Smooth muscle cell (in vitro differentiated cells): ENCODE measurements around the gene KISS1. TPM values are rescaled to one million over a fixed set of nuclear protein-coding genes. Genes with fewer than 3 reads are reported as not detected.

Experiments used
- DNase-seq: peaks from one replicate; lab custom pipeline; 2025; ENCODE audit not compliant: unreplicated experiment; lab: John Stamatoyannopoulos, UW
- H2AFZ ChIP-seq: fragments of 200-600 bp; sonication (generic); 2 replicates; pipeline ENCODE4 v1.6.0; 2016; ENCODE audit warnings: antibody characterized with exemption, low read depth, mild to moderate bottlenecking
- H3F3A ChIP-seq: fragments of 200-600 bp; sonication (generic); 2 replicates; pipeline ENCODE4 v1.6.0; 2017; ENCODE audit warnings: antibody characterized with exemption, low read depth
- H3K27ac ChIP-seq: fragments of 200-600 bp; sonication (generic); 2 replicates; pipeline ENCODE4 v1.5.1; 2016; ENCODE audit warnings: low read depth, mild to moderate bottlenecking
- H3K27me3 ChIP-seq: fragments of 200-600 bp; sonication (generic); 2 replicates; pipeline ENCODE4 v1.6.1; 2016; ENCODE audit warnings: low read depth, mild to moderate bottlenecking
- H3K36me3 ChIP-seq: fragments of 200-600 bp; sonication (generic); 2 replicates; pipeline ENCODE4 v1.5.1; 2016; ENCODE audit warnings: low read depth
- H3K4me1 ChIP-seq: fragments of 200-600 bp; sonication (generic); 2 replicates; pipeline ENCODE4 v1.5.1; 2016; ENCODE audit warnings: low read depth
- H3K4me2 ChIP-seq: fragments of 200-600 bp; sonication (generic); 2 replicates; pipeline ENCODE4 v1.6.0; 2016; ENCODE audit warnings: mild to moderate bottlenecking
- H3K4me3 ChIP-seq: fragments of 200-600 bp; sonication (generic); 2 replicates; pipeline ENCODE4 v1.5.1; 2016; ENCODE audit warnings: mild to moderate bottlenecking
- H3K79me2 ChIP-seq: fragments of 200-600 bp; sonication (generic); 2 replicates; pipeline ENCODE4 v1.6.0; 2016; ENCODE audit warnings: low read depth, mild to moderate bottlenecking
- H3K9ac ChIP-seq: fragments of 200-600 bp; sonication (generic); 2 replicates; pipeline ENCODE4 v1.6.0; 2016; ENCODE audit warnings: low read depth
- H3K9me3 ChIP-seq: fragments of 200-600 bp; sonication (generic); replicated peaks from 2 replicates; pipeline ENCODE4 v1.5.1; 2016; ENCODE audit warnings: low read depth
- H4K20me1 ChIP-seq: fragments of 200-600 bp; sonication (generic); 2 replicates; pipeline ENCODE4 v1.6.0; 2016; ENCODE audit warnings: low read depth
- CTCF ChIP-seq: fragments of 200-600 bp; sonication (generic); IDR thresholded peaks from 2 replicates; pipeline ENCODE4 v1.5.1; 2017; ENCODE audit warnings: borderline replicate concordance, mild to moderate bottlenecking, antibody characterized with exemption; ENCODE audit not compliant: insufficient read depth, poor library complexity, severe bottlenecking
- WGBS: methylation state at CpG from one replicate; pipeline ENCODE4 v1.1.7; 2016; ENCODE audit warnings: low lambda C conversion rate; 5-methylcytosine and 5-hydroxymethylcytosine counted together
- polyA plus RNA-seq: library from polyadenylated mRNA; unstranded; fragments of >200 nt; fragmentation: Nextera tagmentation; extraction: Ambion mirVana; gene quantifications from 2 replicates; pipeline ENCODE4 v1.2.1, GENCODE V29; 2016
- total RNA-seq: library from RNA; depleted of rRNA; stranded (reverse); fragments of >200 nt; gene quantifications from 2 replicates; pipeline ENCODE4 v1.2.3, GENCODE V29; 2014

Gene KISS1
- total and polyA plus RNA-seq, 2 experiments from 2014 or later: 0.72 to 1.2 TPM

DNA sequence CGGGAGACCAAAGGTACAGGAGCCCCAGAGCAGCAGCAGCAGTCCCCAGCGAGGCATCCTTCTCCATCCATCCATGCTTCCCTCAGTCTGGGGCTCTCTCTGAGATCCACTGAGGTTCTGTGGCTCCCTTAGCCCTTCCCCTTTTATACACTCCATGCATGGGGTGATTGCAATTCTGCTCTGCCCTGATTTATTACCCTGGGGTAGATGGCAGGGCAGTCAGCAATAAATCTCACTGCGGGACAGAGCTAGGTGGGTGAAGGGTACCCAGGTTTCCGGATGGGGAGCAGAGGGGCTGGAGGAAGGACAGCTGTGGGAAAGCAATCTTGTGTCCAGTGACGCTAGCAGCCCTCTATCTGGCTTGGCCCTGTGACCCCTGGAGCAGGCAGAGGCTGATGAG, 30.1 kb downstream of the KISS1 start, which contains the start of gene REN:
REN (minus strand) TSS at position 119 of the 400 bp plus-strand sequence; CDS start at position 75, 44 bp downstream.
- TF ChIP-seq CTCF: no peak
- Histone ChIP-seq H3K27me3 (peaks cover 7% of the 10 kb centered on the region), H3K4me2 (no peak within 1 kb of the TSS)

DNA sequence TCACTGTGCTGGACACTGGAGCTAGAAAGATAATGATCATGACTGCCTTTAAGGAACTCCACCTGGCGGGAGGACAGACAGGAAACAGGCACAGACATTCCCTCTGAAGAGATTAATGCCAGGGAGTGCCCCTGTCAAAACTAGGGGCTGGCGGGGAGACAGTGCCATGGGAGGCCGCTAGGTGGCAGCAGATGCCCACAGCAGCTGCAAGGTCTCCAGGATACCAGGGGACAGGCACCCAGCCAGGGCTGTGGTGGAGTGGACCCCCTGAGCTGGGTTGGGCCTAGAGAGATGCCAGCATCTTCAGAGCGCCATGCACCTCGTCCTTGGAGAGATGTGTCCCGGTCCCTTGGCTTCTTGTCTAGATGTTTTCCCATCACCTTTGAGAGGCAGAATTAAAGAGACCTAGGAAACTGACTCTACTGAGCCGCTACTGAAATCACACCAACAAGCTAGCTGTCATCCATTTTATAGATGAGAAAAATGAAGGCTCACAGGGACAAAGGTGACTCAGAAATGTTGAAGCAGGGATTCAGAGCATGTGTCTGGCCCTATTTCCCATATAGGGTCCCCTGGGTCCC, 33.7 kb downstream of the KISS1 start:
- Histone ChIP-seq H4K20me1 (no peaks in the 10 kb centered on the region), H3K4me3 (no peak overlapping the region), H3K27me3 (peaks cover 15% of the 10 kb centered on the region), H3F3A (no peaks in the 10 kb centered on the region), H3K36me3 (no peaks in the 10 kb centered on the region), H3K79me2 (no peaks in the 10 kb centered on the region), H2AFZ (no peak overlapping the region), H3K4me1 (no peaks in the 10 kb centered on the region), H3K27ac (no peak overlapping the region), H3K9ac (no peak overlapping the region), H3K4me2 (no peak overlapping the region), H3K9me3 (no peaks in the 10 kb centered on the region)
- peak; percentile 98 for TF ChIP-seq CTCF
- DNase-seq: peak; percentile 58
- WGBS: 15% methylated on average over 7 of the region's 7 CpGs

More for the DNA sequence above, 30.1 kb downstream of the KISS1 start, which contains the start of gene REN:
- no peaks in the 10 kb centered on the region for H3K36me3 ChIP-seq
- DNase-seq: no peak
- H3K79me2 ChIP-seq: no peaks in the 10 kb centered on the region
- no peaks in the 10 kb centered on the region for H4K20me1 ChIP-seq
- H3K9me3 ChIP-seq: no peaks in the 10 kb centered on the region
- no peak within 1 kb of the TSS for H2AFZ ChIP-seq
- WGBS: 88% methylated on average over 5 of the region's 5 CpGs
- H3K27ac ChIP-seq: no peak within 1 kb of the TSS
- no peak within 1 kb of the TSS for H3K4me3 ChIP-seq
- no peaks in the 10 kb centered on the region for H3F3A ChIP-seq
- H3K9ac ChIP-seq: no peak within 1 kb of the TSS
- no peaks in the 10 kb centered on the region for H3K4me1 ChIP-seq

GRCh38 chr1:204161609-204162493, 34.4 kb downstream of the KISS1 start:
- Histone ChIP-seq H4K20me1 (no peaks in the 10 kb centered on the region), H3F3A (no peaks in the 10 kb centered on the region), H2AFZ (no peak overlapping the region), H3K4me2 (no peak overlapping the region), H3K9me3 (no peaks in the 10 kb centered on the region), H3K27me3 (peaks cover 15% of the 10 kb centered on the region), H3K9ac (no peak overlapping the region), H3K27ac (no peak overlapping the region), H3K4me1 (no peaks in the 10 kb centered on the region), H3K4me3 (no peak overlapping the region), H3K79me2 (no peaks in the 10 kb centered on the region), H3K36me3 (no peaks in the 10 kb centered on the region)
- DNase-seq: no peak
- no peak for TF ChIP-seq CTCF
- 77% methylated on average over 14 of the region's 14 CpGs for WGBS
